Upper lobe of right lung (tissue), 1 donor: ENCODE measurements around the gene CDT1. TPM values are rescaled to one million over a fixed set of nuclear protein-coding genes. Genes with fewer than 3 reads are reported as not detected.
A peak's percentile ranks its signal among the peaks of the same experiment; 100 is the strongest.

Source experiments
- ATAC-seq: fragments of 200-7000 bp; cut with Tn5 transposase; one replicate; pipeline ENCODE4 v1.9.1; 2020; ENCODE audit warnings: mild to moderate bottlenecking, moderate library complexity
- DNase-seq: peaks from one replicate; pipeline ENCODE4 v3.0.0-alpha.2; 2020
- H3K27ac ChIP-seq: fragments of 200-600 bp; one replicate; pipeline ENCODE4 v1.8.0; 2022
- H3K27me3 ChIP-seq: fragments of 200-600 bp; one replicate; pipeline ENCODE4 v1.8.0; 2022; ENCODE audit warnings: mild to moderate bottlenecking
- H3K36me3 ChIP-seq: fragments of 200-600 bp; one replicate; pipeline ENCODE4 v1.8.0; 2022
- H3K4me1 ChIP-seq: fragments of 200-600 bp; one replicate; pipeline ENCODE4 v1.8.0; 2022
- H3K4me3 ChIP-seq: fragments of 200-600 bp; one replicate; pipeline ENCODE4 v1.8.0; 2022; ENCODE audit warnings: mild to moderate bottlenecking
- H3K9me3 ChIP-seq: fragments of 200-600 bp; one replicate; pipeline ENCODE4 v1.8.0; 2022
- CTCF ChIP-seq: fragments of 200-600 bp; IDR thresholded peaks from one replicate; pipeline ENCODE4 v1.8.0; 2022; ENCODE audit warnings: antibody characterized with exemption
- intact Hi-C: fragments of 100-400 bp; cut with DNase I; formaldehyde crosslinking; loops from one replicate; pipeline ENCODE4 v1.11.0; 2022
- total RNA-seq: library from RNA; stranded (reverse); fragmentation: NEBNext Ultra II Directional; extraction: Animal tissue kit (Norgen Biotek cat#: 25700); gene quantifications from one replicate; pipeline ENCODE4 v1.2.1, GENCODE V29; 2021
- donor health status: DM: no; HTN: yes; CAD: no; lungs with severe emphysema.

The CDT1 gene
- total RNA-seq, 1 donor from 2014 or later: 1.0 TPM

DNA sequence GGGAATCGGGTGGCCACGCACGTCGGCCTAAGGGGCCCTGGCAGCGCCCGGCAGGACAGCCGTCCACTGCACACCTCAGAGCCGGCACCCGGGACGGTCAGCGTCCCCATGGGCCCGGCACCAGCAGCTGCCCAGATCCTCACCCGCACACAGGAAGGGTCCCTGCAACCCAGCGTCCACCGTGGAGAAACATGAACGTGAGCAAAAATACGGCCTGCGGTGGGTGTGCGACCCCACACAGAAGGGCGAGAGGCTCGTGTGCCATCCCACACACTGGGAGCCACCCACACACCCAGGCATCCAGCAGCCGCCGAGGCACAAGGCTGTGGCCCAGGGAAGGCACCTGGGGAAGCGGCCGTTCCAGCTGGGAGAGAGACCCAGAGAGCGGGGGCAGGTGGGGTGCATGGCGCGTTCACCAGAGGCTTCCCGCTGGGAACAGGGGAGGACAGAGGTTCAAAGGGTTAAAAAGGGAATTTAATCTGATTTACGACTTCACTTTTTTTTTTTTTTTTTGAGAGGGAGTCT lies 25.0 kb upstream of the CDT1 start:
- H3K4me1 ChIP-seq: peaks cover 71% of the 10 kb centered on the region
- intact Hi-C loops: no loop called here
- no peak overlapping the region for H3K4me3 ChIP-seq
- ATAC-seq (no peak), DNase-seq (no peak)
- TF ChIP-seq CTCF: no peak
- H3K27ac ChIP-seq: no peak overlapping the region
- H3K27me3 ChIP-seq: no peaks in the 10 kb centered on the region
- H3K36me3 ChIP-seq: no peaks in the 10 kb centered on the region
- no peaks in the 10 kb centered on the region for H3K9me3 ChIP-seq

- H3K4me3 ChIP-seq: no peak overlapping the region
Measured at GRCh38 chr16:88779406-88780141, 24.0 kb upstream of the CDT1 start.

DNA sequence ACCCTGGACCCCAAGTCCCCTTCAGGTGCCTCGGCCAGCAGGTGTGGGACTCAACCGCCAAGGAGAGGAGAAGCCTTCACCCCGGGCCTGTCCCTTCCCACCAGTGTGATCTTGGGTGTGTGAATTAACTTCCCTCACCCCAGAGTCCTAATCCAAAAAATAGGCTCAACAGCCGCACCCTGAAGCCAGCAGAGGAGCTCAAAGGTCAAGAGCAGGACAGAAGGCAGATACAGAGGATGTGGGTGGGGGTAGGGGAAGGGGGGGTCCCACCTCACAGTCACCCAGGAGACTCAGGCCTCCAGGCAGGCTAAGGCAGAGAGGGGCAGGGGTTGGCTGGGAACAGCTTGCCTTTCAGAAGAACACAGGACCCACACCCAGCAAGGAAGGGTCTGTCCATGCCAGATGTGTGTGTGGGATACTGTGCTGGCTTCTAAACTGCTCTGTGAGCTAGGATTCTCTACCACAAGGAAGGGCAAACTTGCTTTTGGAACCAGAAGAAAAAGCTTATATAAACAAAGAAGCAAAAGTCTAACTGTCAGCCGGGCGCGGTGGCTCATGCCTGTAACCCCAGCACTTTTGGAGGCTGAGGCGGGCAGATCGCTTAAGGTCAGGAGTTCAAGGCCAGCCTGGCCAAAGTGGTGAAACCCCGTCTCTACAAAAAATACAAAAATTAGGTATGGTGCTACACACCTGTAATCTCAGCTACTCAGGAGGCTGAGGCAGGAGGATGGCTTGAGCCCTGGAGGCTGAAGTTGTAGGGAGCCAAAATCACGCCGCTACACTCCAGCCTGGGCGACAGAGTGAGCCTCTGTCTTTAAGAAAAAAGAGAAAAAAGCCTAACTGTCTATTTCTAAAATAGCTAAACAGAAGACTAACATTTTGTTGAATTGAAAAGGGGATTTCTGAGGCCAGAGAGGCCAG lies 23.2 kb upstream of the CDT1 start:
- TF ChIP-seq CTCF: no peak
- intact Hi-C loops: no loop called here
- H3K36me3 ChIP-seq: no peaks in the 10 kb centered on the region
- no peaks in the 10 kb centered on the region for H3K27me3 ChIP-seq
- no peaks in the 10 kb centered on the region for H3K9me3 ChIP-seq
- no peak for DNase-seq
- H3K27ac ChIP-seq: peak overlapping the region; percentile 79
- ATAC-seq: no peak
- peak overlapping the region; percentile 14 for H3K4me3 ChIP-seq
- peaks cover 59% of the 10 kb centered on the region for H3K4me1 ChIP-seq

More at GRCh38 chr16:88779406-88780141, 24.0 kb upstream of the CDT1 start:
- no peak for TF ChIP-seq CTCF
- intact Hi-C loops: no loop called here
- Histone ChIP-seq H3K36me3 (no peaks in the 10 kb centered on the region), H3K27ac (peak overlapping the region; percentile 79), H3K4me1 (peaks cover 64% of the 10 kb centered on the region), H3K27me3 (no peaks in the 10 kb centered on the region), H3K9me3 (no peaks in the 10 kb centered on the region)
- ATAC-seq: no peak
- DNase-seq: no peak

DNA sequence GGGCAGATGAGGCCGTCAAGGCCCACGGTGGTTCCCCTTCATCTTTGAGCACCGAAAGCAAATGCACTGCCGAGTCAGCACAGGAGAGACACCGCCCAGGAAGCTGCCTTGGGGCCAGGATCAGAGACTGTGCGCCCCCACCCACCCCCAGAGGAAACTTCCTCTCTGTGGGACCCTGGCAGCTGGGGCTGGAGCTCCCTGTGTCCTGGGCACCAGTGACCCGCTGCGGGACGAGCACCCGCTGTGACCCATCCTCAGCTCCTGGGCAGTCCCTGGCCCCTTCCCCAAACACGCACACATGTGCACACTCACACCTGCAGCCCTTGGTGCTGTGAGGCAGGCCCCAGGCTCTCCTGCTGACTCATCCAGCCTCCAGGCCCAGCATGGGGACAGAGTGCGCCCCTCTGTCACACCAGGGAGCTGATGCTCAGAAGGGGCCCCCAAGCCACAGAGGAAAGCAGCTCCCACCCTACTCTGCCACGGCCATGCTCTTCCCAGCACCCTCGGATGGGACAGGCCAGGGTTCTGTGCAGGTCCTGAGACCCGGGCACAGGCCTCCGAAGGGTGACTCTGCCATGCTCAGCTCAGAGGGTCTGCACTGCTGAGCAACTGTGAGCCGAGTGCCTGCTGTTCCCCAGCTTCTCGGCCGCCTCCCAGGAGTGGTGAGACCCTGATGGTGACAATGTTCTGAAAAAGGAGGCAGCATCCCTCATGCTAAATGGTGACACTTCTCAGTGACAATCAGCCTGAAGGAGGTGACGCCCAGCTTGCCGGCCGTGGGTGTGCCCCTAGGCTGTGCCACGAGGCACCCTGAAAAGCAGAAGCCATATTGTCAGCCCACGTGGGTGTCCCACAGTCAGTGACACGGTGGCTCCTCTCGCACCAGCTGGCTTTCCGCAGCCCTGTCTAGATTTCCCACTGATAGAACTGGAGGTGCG lies 22.2 kb upstream of the CDT1 start:
- Histone ChIP-seq H3K27ac (peak overlapping the region; percentile 79), H3K27me3 (no peaks in the 10 kb centered on the region), H3K36me3 (no peaks in the 10 kb centered on the region), H3K9me3 (no peaks in the 10 kb centered on the region), H3K4me3 (peak overlapping the region; percentile 14), H3K4me1 (peaks cover 56% of the 10 kb centered on the region)
- DNase-seq: peak; percentile 85
- TF ChIP-seq CTCF: no peak
- intact Hi-C loops: no loop called here
- peak; percentile 45 for ATAC-seq
